ENCODE measurements around the gene GPC6. TPM values are rescaled to one million over a fixed set of nuclear protein-coding genes. Genes with fewer than 3 reads are reported as not detected.
"Not testable (repeated sequence)": the region's sequence is repeated elsewhere in the genome, so short reads cannot be mapped to it uniquely, and the experiment has no call there.

GPC6 gene
- total and polyA plus RNA-seq, 2 experiments from 2014 or later: 26.0 to 92.8 TPM

DNA sequence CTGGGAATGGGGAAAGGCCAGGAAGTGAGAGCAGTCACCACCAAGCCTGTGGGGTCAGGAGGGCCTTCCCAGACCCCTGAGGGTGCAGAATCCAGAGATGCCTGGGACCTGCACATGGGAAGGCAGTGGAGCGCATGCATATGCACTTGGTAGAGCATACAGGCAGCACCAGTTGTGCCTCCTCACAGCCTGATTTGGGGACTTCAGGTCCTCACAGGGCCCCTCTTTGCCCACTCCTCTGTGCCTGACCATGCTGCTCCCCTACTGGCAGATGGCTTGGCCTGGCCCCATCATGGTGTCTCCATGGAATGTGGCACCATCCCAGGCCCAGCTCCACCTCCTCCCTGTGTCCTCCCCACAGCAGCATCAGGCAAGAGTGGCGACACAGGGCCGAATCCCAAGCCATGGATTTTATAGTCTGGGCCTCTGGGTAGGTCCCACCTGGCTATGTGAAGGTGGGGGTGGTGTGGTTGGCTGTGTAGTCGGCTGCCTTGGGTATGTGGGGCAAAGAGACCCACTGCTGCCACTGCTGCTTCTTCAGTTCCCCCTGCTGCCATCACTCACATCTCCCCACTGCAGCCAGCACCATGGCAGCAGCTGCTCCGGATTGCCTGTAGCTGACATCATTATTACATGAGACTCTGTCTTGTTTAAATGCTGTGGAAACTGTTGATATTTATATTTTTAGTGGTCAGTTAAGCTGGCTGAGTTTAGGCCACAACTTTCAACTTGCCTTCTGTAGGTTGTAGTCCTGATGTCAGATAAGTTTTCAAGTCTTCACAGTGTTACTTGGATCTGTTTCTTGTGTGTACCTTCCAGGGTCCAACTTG is 247.0 kb downstream of the GPC6 start:
- H3K4me3 ChIP-seq: no peak overlapping the region
- DNase-seq (ENCODE audit: low spot score): no peak
- peaks cover 4% of the 10 kb centered on the region for H3K4me1 ChIP-seq (ENCODE audit: insufficient read depth)
- H3K9me3 ChIP-seq (ENCODE audit: low read depth): peaks cover 11% of the 10 kb centered on the region
- no peak overlapping the region for H2AFZ ChIP-seq
- 94% methylated on average over 5 of the region's 5 CpGs for WGBS (ENCODE audit: low lambda C conversion rate, missing lambda C conversion rate)
- no peaks in the 10 kb centered on the region for H3K9me2 ChIP-seq (replicated peaks; ENCODE audit: insufficient read depth)
- H4K20me1 ChIP-seq (ENCODE audit: insufficient read depth, poor library complexity, severe bottlenecking): peaks cover 5% of the 10 kb centered on the region
- H3K27ac ChIP-seq: no peak overlapping the region
- H3K79me2 ChIP-seq: peaks cover 71% of the 10 kb centered on the region
- TF ChIP-seq EZH2 (IDR thresholded peaks at IDR 0.05; ENCODE audit: borderline replicate concordance) (no peak), CTCF (IDR thresholded peaks at IDR 0.05; ENCODE audit: poor library complexity) (no peak), EZH2phosphoT487 (IDR thresholded peaks at IDR 0.05; ENCODE audit: low read depth, severe bottlenecking, unreplicated experiment) (no peak)
- no peak overlapping the region for H3K4me2 ChIP-seq
- no peaks in the 10 kb centered on the region for H3K27me3 ChIP-seq
- no peaks in the 10 kb centered on the region for H3K36me3 ChIP-seq (replicated peaks; ENCODE audit: insufficient read depth, low read depth)

GRCh38 chr13:93476175-93476574 is 249.6 kb downstream of the GPC6 start:
- H3K27ac ChIP-seq: no peak overlapping the region
- no peaks in the 10 kb centered on the region for H3K9me3 ChIP-seq (ENCODE audit: low read depth)
- peaks cover 4% of the 10 kb centered on the region for H3K4me1 ChIP-seq (ENCODE audit: insufficient read depth)
- peak overlapping the region; percentile 10 for H3K4me2 ChIP-seq
- no peaks in the 10 kb centered on the region for H3K27me3 ChIP-seq
- DNase-seq (ENCODE audit: low spot score): peak; percentile 29
- H3K9me2 ChIP-seq (replicated peaks; ENCODE audit: insufficient read depth): no peaks in the 10 kb centered on the region
- 73% methylated on average over 8 of the region's 8 CpGs for WGBS (ENCODE audit: low lambda C conversion rate, missing lambda C conversion rate)
- no peak overlapping the region for H2AFZ ChIP-seq
- no peak overlapping the region for H3K4me3 ChIP-seq
- TF ChIP-seq EZH2 (IDR thresholded peaks at IDR 0.05; ENCODE audit: borderline replicate concordance): no peak
- no peaks in the 10 kb centered on the region for H3K36me3 ChIP-seq (replicated peaks; ENCODE audit: insufficient read depth, low read depth)
- peaks cover 5% of the 10 kb centered on the region for H4K20me1 ChIP-seq (ENCODE audit: insufficient read depth, poor library complexity, severe bottlenecking)
- peaks cover 65% of the 10 kb centered on the region for H3K79me2 ChIP-seq

GRCh38 chr13:93477238-93477637 is 250.6 kb downstream of the GPC6 start:
- TF ChIP-seq EZH2phosphoT487 (IDR thresholded peaks at IDR 0.05; ENCODE audit: low read depth, severe bottlenecking, unreplicated experiment): no peak
- TF ChIP-seq CTCF (IDR thresholded peaks at IDR 0.05; ENCODE audit: poor library complexity): no peak
- TF ChIP-seq EZH2 (IDR thresholded peaks at IDR 0.05; ENCODE audit: borderline replicate concordance): no peak
- no peak overlapping the region for H3K27ac ChIP-seq
- no peak overlapping the region for H3K4me3 ChIP-seq
- H3K4me2 ChIP-seq: no peak overlapping the region
- peaks cover 4% of the 10 kb centered on the region for H3K4me1 ChIP-seq (ENCODE audit: insufficient read depth)
- no peaks in the 10 kb centered on the region for H3K9me2 ChIP-seq (replicated peaks; ENCODE audit: insufficient read depth)
- H4K20me1 ChIP-seq (ENCODE audit: insufficient read depth, poor library complexity, severe bottlenecking): peaks cover 5% of the 10 kb centered on the region
- H3K79me2 ChIP-seq: peaks cover 60% of the 10 kb centered on the region
- H2AFZ ChIP-seq: no peak overlapping the region
- H3K27me3 ChIP-seq: no peaks in the 10 kb centered on the region
- H3K36me3 ChIP-seq (replicated peaks; ENCODE audit: insufficient read depth, low read depth): no peaks in the 10 kb centered on the region
- no peak for DNase-seq (ENCODE audit: low spot score)
- H3K9me3 ChIP-seq (ENCODE audit: low read depth): no peaks in the 10 kb centered on the region

- TF ChIP-seq CTCF (IDR thresholded peaks at IDR 0.05; ENCODE audit: poor library complexity): no peak
- TF ChIP-seq EZH2phosphoT487 (IDR thresholded peaks at IDR 0.05; ENCODE audit: low read depth, severe bottlenecking, unreplicated experiment): no peak
- TF ChIP-seq EZH2 (IDR thresholded peaks at IDR 0.05; ENCODE audit: borderline replicate concordance): no peak
- no peaks in the 10 kb centered on the region for H3K9me2 ChIP-seq (replicated peaks; ENCODE audit: insufficient read depth)
- H3K27me3 ChIP-seq: no peaks in the 10 kb centered on the region
- DNase-seq (ENCODE audit: low spot score): no peak
- 82% methylated on average over 4 of the region's 4 CpGs for WGBS (ENCODE audit: low lambda C conversion rate, missing lambda C conversion rate)
- peaks cover 5% of the 10 kb centered on the region for H4K20me1 ChIP-seq (ENCODE audit: insufficient read depth, poor library complexity, severe bottlenecking)
- no peak overlapping the region for H3K27ac ChIP-seq
- H2AFZ ChIP-seq: no peak overlapping the region
- peaks cover 62% of the 10 kb centered on the region for H3K79me2 ChIP-seq
- no peaks in the 10 kb centered on the region for H3K36me3 ChIP-seq (replicated peaks; ENCODE audit: insufficient read depth, low read depth)
- H3K4me3 ChIP-seq: no peak overlapping the region
- peaks cover 4% of the 10 kb centered on the region for H3K4me1 ChIP-seq (ENCODE audit: insufficient read depth)
- no peak overlapping the region for H3K4me2 ChIP-seq
- H3K9me3 ChIP-seq (ENCODE audit: low read depth): no peaks in the 10 kb centered on the region
These were observed 254.0 kb downstream of the GPC6 start for GRCh38 chr13:93480553-93481106.

- H4K20me1 ChIP-seq (ENCODE audit: insufficient read depth, poor library complexity, severe bottlenecking); H3K27me3 ChIP-seq; H3K36me3 ChIP-seq (replicated peaks; ENCODE audit: insufficient read depth, low read depth); H3K27ac ChIP-seq; H3K9me3 ChIP-seq (ENCODE audit: low read depth); H3K4me3 ChIP-seq; H2AFZ ChIP-seq; DNase-seq (ENCODE audit: low spot score); H3K9me2 ChIP-seq (replicated peaks; ENCODE audit: insufficient read depth): not testable (repeated sequence)
- Histone ChIP-seq H3K4me1 (ENCODE audit: insufficient read depth) (peaks cover 15% of the 10 kb centered on the region), H3K79me2 (peaks cover 41% of the 10 kb centered on the region), H3K4me2 (peak overlapping the region; percentile 61)
- 59% methylated on average over 21 of the region's 21 CpGs for WGBS (ENCODE audit: low lambda C conversion rate, missing lambda C conversion rate)
These were observed 269.5 kb downstream of the GPC6 start for GRCh38 chr13:93496117-93496516.
